ENCODE data around the gene ARHGEF33.

Gene ARHGEF33

GRCh38 chr2:38959466-38959865, 69.8 kb downstream of the ARHGEF33 start:
- no peak overlapping the region for H3K27ac ChIP-seq
- TF ChIP-seq CTCF (IDR thresholded peaks at IDR 0.05) = no peak
- TF ChIP-seq ZFX (IDR thresholded peaks at IDR 0.05; ENCODE audit: borderline replicate concordance) = no peak

- H3K27ac ChIP-seq = no peak overlapping the region
Observed at GRCh38 chr2:38959938-38960608, 70.4 kb downstream of the ARHGEF33 start.

GRCh38 chr2:38960609-38961320, 71.1 kb downstream of the ARHGEF33 start:
- no peak for TF ChIP-seq ZFX (IDR thresholded peaks at IDR 0.05; ENCODE audit: borderline replicate concordance)
- no peak for TF ChIP-seq CTCF (IDR thresholded peaks at IDR 0.05)
- no peak overlapping the region for H3K27ac ChIP-seq

More at GRCh38 chr2:38959938-38960608, 70.4 kb downstream of the ARHGEF33 start:
- TF ChIP-seq ZFX (IDR thresholded peaks at IDR 0.05; ENCODE audit: borderline replicate concordance) (no peak), CTCF (IDR thresholded peaks at IDR 0.05) (no peak)

- no peak overlapping the region for H3K27ac ChIP-seq
- no peak for TF ChIP-seq CTCF (IDR thresholded peaks at IDR 0.05)
- no peak for TF ChIP-seq ZFX (IDR thresholded peaks at IDR 0.05; ENCODE audit: borderline replicate concordance)
Observed at GRCh38 chr2:38966006-38966405, 76.3 kb downstream of the ARHGEF33 start.

- H3K27ac ChIP-seq = no peak overlapping the region
- TF ChIP-seq ZFX (IDR thresholded peaks at IDR 0.05; ENCODE audit: borderline replicate concordance) = no peak
- no peak for TF ChIP-seq CTCF (IDR thresholded peaks at IDR 0.05)
Observed at GRCh38 chr2:38966678-38967077, 77.0 kb downstream of the ARHGEF33 start.

- TF ChIP-seq CTCF (IDR thresholded peaks at IDR 0.05) (no peak), ZFX (IDR thresholded peaks at IDR 0.05; ENCODE audit: borderline replicate concordance) (no peak)
- H3K27ac ChIP-seq = no peak overlapping the region
Observed at GRCh38 chr2:38968021-38968420, 78.3 kb downstream of the ARHGEF33 start.

GRCh38 chr2:38971377-38971776, 81.7 kb downstream of the ARHGEF33 start:
- no peak for TF ChIP-seq CTCF (IDR thresholded peaks at IDR 0.05)
- no peak overlapping the region for H3K27ac ChIP-seq

All from 22Rv1 (cell line).